A549 (cell line): ENCODE data around the gene PI4KA.
"Not testable (repeated sequence)": the region's sequence is repeated elsewhere in the genome, so short reads cannot be mapped to it uniquely, and the experiment has no call there.

Source experiments
- CEBPB ChIP-seq, 2 experiments: fragments of >200 bp in 1 of 2; sonication (Bioruptor Twin) in 1 of 2; formaldehyde crosslinking in 1 of 2; IDR thresholded peaks; 2 replicates each; pipeline ENCODE4 v1.6.1; 2012 to 2016
- CTCF ChIP-seq: fragments of >200 bp; sonication (Bioruptor Twin); formaldehyde crosslinking; IDR thresholded peaks from 3 replicates; pipeline ENCODE4 v1.5.1; 2016
- EHMT2 ChIP-seq: fragments of 200-600 bp; sonication (generic); IDR thresholded peaks from 2 replicates; pipeline ENCODE4 v1.6.1; 2016; ENCODE audit warnings: antibody characterized with exemption, low read depth, mild to moderate bottlenecking, moderate library complexity
- PBX3 ChIP-seq: IDR thresholded peaks from 2 replicates; pipeline ENCODE4 v1.6.1; 2012
- PHF8 ChIP-seq: fragments of 200-600 bp; sonication (generic); IDR thresholded peaks from 2 replicates; pipeline ENCODE4 v1.6.1; 2016; ENCODE audit warnings: low read depth, mild to moderate bottlenecking, antibody characterized with exemption, moderate library complexity, borderline replicate concordance
- SMC3 ChIP-seq: fragments of >200 bp; sonication (Bioruptor Twin); formaldehyde crosslinking; IDR thresholded peaks from 3 replicates; pipeline ENCODE4 v1.6.1; 2018; ENCODE audit warnings: inconsistent platforms

DNA sequence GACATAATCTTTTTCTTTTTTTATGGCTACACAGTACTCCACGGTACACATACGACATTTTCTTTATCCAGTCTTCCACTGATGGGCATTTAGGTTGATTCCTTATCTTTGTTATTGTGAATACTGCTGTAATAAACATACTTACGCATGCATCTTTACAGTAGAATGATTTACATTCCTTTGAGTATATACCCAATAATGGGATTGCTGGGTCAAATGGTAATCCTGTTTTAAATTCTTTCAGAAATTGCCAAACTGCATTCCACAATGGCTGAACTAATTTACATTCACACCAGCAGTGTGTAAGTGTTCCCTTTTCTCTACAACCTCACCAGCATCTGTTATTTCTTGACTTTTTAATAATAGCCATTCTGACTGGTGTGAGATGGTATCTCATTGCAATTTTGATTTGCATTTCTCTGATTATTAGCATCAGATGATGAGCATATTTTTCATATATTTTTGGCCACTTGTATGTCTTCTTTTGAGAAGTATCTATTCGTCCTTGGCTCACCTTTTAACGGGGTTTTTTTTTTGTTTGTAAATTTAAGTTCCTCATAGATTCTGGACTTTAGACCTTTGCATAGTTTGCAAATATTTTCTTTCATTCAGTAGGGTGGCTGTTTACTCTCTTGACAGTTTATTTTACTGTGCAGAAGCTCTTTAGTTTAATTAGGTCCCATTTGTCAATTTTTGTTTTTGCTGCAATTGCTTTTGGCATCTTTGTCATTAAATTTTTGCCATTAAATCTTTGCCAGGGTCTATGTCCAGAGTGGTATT, 32.0 kb downstream of the PI4KA start:
- TF ChIP-seq PBX3; SMC3; CTCF; EHMT2; PHF8; CEBPB (IDR thresholded peaks at IDR 0.05): not testable (repeated sequence)
